GM19099 (cell line): Measurements from ENCODE around the gene KLK8.

ENCODE experiments used
- POLR2A ChIP-seq: IDR thresholded peaks from 3 replicates; pipeline ENCODE4 v1.6.1; 2011; ENCODE audit warnings: low read depth; ENCODE audit not compliant: insufficient read length; ENCODE audit errors: extremely low read depth

KLK8 gene

DNA sequence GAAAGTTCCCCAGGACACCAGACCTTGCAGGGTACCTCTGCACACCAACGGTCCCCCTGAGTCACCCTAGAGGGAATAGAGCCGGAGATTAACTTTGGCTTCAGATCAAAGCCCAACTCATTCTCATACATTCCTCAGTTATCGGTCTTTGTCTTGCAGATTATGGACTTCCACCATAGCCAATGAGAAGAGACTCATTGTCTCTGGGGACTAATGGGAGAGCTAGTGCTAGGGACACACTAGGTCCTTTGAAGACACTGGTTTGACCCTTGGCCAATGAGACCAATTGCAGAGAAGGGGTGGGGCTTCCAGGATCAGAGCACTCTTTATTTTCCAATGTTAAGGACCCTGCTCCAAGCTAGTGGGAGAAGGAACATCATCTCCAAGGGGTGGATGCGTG lies 23.8 kb downstream of the KLK8 start:
- no peak for TF ChIP-seq POLR2A

DNA sequence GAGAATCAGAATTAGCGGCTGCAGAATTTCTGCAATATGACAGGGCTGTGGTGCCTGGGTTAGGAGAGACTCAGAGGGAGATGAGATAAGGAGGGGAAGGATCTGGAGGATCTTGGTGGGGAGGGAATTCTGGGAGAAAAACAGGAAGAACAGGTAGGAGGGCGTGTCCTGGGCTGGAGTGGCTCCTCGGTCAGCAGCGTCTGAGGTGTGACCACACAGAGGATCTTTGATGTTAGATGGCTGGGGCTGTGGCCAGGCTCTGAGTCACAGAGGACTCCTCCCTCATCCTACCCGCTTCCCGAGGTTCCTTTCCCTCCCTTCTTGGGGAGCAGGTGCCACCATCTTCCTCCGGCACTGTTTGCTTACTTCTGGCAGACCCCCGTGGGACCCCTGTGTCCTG lies 25.6 kb downstream of the KLK8 start:
- TF ChIP-seq POLR2A: no peak

DNA sequence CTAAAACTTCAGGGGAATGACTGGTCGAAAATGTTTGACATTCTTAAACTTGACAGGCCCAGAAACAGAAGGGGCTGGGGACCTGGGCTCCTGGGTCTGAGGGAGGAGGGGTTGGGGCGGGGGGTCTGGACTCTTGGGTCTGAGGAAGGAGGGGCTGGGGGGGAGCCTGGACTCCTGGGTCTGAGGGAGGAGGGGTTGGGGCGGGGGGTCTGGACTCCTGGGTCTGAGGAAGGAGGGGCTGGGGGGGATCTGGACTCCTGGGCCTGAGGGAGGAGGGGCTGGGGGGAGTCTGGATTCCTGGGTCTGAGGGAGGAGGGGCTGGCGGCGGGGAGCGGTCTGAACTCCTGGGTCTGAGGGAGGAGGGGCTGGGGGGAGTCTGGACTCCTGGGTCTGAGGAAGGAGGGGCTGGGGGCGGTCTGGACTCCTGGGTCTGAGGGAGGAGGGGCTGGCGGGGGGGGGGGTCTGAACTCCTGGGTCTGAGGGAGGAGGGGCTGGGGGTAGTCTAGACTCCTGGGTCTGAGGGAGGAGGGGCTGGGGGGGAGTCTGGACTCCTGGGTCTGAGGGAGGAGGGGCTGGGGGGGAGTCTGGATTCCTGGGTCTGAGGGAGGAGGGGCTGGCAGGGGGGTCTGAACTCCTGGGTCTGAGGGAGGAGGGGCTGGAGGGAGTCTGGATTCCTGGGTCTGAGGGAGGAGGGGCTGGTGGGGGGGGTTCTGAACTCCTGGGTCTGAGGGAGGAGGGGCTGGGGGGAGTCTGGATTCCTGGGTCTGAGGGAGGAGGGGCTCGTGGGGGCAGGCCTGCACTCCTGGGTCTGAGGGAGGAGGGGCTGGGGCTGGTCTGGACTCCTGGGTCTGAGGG lies 26.5 kb downstream of the KLK8 start:
- TF ChIP-seq POLR2A: no peak

DNA sequence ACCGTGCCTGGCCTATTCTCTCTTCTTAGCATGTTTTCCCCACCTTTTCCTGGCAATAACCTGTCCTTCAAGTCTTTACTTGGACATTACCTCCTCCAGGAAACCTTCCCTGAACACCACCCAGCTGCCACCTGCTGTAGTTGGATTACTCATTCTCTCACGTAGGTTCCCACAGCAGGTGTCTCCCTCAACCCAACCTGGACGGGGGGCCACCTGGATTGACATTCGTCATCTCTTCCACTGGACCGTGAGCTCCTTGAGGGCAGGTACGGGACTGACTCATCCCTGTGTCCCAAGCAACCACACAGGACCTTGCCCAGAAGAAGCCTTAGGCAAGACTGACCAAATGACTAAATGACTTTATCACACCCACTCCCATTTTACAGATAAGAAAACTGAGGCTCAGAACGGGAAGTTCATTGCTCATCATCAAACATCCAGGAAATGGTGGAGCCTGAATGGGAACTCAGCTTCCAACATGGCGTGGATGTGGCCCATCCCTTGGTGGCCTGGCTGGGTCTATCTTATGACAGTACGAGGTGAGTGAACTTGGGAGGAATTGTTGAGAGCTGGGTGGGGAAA lies 28.5 kb downstream of the KLK8 start:
- no peak for TF ChIP-seq POLR2A

DNA sequence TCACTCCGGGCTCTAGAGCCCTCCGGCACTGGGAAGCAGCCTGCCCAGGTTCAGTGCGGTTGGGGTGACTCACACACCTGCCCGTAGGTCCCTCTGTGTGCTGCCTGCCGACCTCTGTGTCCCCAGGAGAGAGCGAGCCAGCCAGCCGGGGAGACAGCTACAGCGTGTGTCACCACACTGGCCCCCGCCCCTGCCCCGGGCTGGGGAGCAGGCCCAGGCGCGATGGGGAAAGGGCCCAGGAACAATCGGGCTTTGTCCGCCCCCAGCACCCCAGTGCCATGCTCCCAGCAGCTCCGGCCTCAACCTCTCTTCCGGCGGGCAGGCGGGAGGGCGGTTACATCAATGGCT lies 32.0 kb downstream of the KLK8 start, which contains the start of gene KLK6:
Gene KLK6, minus strand, starts transcription at position 179 of the 348 bp plus-strand sequence. CDS start 1,487 bp downstream, outside the sequence.
- TF ChIP-seq POLR2A: no peak

DNA sequence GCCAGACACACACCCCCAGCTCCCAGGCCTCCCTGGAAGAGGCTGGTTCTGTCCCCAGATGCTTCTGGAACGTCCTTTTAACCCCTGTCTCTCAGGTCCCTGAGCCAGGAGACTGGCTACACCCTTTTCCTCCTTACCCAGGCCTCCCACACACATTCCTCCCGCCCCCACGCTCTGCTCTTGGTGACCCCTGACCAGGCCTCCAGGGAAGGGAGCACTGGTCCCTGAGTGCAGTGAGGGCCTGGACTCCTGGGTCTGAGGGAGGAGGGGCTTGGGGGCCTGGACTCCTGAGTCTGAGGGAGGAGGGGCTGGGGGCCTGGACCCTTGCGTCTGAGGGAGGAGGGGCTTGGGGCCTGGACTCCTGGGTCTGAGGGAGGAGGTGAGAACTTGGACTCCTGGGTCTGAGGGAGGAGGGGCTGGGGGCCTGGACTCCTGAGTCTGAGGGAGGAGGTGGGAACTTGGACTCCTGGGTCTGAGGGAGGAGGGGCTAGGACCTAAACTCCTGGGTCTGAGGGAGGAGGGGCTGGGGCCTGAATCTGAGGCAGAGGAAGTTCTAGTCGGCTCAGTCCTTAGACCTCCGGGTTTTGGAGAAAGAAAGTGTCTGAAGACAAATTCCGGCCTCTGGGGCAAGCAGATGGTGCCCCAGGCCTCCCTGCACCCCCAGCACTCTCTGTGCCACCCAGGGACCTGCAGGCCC lies 32.5 kb downstream of the KLK8 start:
- no peak for TF ChIP-seq POLR2A

DNA sequence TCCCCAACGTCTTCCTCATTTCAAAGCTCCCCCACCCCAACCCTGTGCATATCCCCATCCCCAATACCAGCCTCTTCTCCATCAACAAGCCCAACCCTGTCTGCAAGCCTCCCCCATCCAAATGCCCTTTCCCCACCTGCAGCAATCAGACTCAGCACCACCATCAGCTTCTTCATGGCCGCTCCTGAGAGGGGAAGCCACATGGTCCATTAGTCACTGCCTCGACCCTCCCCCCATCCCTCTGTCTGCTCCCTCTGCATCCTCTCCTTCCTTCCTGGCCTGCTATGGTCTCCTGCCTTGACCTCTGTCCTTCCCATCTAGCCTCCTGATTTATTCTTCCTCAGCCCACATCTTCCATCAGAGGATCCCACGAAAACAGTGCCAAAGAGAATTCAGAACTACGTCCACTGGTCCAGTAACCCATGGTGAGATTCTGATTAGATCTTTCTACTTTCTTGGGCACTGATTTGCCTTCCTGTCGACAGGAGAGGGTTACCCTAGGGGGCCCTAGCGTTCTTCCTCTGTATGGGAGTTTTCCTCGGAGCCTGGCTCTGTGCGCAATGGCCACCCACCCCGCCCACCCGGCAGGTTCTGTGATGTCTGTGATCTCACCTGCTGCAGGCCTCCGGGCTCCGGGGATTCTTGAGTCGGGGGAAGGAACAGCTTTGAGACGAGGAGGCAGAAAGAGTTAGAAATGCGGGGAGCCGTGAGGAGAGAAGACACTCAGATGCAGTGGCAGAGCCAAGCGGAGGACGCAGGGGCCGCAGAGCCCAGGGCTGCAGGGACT lies 33.3 kb downstream of the KLK8 start:
- no peak for TF ChIP-seq POLR2A

DNA sequence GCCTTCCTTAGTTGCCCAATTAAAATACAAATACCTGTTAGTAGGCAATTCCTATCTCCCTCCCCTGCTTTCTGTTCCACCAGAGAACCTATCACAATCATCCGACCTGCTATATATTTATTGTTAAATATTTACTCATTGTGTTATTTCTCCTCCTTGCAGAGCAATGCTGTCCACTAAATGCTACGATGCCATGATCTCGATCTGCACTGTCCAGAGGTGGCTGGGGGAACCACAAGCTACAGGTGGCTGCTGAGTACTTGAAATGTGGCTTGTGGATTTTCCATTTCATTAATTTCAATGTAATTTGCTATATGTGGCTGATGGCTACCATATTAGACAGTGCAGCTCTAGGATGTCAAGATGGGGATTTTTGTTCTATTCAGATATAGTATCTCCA lies 37.1 kb downstream of the KLK8 start:
- TF ChIP-seq POLR2A: no peak

DNA sequence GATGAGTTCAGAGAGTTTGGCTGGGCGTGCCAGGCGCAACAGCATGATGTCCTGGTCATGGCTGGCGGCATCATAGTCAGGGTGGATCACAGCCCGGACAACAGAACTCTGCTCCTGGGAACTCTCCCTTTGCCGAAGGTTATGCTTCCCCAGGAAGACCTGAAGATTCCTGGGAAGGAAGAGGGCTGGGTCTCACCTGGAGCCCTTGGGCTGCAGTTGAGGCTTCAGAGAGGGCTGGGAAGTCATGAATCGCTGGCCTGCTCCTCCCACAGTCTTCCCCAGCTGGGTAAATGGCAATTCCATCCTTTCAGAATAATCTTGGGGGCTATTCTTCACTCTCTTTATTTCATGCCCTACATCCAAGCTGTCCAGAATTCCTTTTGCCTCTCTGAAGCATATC lies 38.0 kb downstream of the KLK8 start:
- TF ChIP-seq POLR2A: no peak

DNA sequence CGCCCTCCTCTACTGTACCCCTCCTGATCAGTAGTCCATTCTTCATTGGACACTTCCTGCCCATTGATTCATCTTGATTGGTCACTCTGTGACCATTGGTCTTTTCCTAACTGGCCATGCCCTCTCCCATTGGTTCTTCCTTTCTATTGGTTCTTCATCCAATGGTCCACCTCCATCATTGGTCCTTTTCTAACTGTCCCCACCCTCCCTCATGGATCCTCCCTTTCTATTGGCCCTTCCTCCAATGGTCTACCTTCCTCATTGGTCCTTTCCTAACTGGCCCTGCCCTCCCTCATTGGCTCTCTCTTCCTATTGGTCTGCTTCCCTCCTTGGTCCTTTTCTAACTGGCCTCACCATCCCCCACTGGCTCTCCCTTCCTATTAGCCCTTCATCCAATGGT lies 39.2 kb downstream of the KLK8 start:
- no peak for TF ChIP-seq POLR2A

DNA sequence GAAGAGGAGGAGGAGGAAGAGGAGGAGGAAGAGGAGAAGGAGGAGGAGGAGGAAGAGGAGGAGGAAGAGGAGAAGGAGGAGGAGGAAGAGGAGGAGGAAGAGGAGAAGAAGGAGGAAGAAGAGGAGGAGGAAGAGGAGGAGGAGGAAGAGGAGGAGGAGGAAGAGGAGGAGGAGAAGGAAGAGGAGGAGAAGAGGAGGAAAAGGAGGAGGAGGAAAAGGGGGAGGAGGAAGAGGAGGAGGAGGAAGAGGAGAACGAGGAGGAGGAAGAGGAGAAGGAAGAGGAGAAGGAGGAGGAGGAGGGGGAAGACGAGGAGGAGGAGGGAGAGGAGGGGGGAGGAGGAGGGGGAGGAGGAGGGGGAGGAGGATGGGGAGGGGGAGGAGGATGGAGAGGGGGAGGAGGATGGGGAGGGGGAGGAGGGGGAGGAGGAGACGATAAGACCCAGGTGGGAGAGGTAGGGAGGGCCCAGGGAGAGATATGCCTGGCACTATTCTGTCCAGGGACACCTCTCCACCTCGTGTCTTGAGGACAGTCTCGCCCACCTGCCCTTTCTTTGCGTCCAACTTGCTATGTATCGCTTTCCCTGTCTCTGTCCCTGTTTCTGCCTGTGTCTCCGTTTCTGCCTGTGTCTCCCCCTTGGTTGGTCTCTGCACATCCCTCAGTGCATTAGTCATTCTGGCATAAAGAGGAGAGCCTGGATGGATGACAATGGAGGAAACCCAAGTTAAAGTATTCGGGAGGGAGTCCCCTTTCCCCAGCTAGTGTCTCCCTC lies 41.5 kb downstream of the KLK8 start:
- TF ChIP-seq POLR2A: no peak

DNA sequence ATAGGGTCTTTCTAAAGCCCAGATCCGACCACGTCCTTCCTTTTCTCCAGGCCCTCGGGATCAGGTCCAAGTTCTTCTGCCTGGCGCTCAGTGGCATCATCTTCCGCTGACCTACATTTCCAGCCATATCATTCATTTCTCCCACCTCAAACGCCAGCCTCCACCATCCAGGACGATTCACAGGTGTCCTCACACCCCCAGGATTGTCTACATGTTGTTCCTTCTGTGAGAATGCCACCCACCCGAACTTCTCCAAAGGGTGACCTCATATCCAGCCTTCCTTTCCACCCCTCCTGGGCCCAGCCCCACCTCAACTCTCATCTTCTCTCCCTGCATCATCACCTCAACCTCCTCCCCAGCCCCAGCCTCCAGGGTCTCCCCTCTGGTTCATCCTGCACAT lies 43.8 kb downstream of the KLK8 start:
- no peak for TF ChIP-seq POLR2A

DNA sequence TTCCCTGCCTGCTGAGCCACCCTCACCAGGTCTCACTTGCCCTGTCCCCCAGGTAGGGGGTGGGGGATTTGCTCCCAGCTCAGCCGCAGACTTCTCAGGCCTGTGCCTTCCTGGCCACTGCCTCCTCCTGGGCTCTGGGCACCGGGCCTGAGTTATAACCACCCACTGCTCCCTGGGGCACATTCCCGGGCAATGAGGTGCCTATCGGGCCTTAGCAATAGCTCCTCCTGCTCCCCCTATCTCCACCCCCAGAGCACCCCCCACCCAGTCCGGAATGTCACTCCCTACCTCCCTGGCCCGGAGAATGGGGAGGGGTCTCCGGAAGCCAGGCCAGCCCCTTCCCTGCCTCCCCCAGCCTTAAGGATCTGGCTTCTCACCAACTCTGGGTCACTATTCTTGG lies 48.5 kb downstream of the KLK8 start, which contains the start of gene KLK5:
Gene KLK5, minus strand, starts transcription at position 129 of the 400 bp plus-strand sequence. CDS start 381 bp downstream, outside the sequence.
- TF ChIP-seq POLR2A: no peak

DNA sequence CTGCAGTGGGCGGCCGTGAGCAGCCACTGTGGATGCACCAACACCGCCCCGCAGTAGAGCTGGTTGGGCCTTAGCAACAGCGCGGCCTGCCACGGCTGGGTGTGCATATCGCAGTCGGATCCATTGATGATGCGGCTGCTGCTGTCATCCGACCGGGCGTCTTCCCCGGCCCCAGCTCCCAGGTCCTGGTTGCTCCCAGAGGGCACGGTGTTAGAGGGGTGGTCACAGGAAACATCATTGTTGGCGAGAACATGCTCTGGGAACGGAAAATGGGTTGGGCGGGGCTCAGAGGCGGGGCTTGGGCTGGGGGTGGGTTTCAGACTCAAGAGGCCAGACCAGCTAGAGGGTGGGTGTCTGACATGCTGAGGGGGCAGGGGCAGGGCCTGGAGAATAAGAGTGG lies 51.5 kb downstream of the KLK8 start:
- TF ChIP-seq POLR2A: no peak
